Trophoblast cell (in vitro differentiated cells and primary cell): ENCODE measurements around the gene TOB1.
A peak's percentile ranks its signal among the peaks of the same experiment; 100 is the strongest.

Experiments
- DNase-seq, 2 donors: peaks; one replicate each; pipeline ENCODE4 v3.0.0-alpha.2; 2016
- H2AFZ ChIP-seq: 2 replicates; pipeline ENCODE4 v1.6.1; 2013; ENCODE audit warnings: low read length, moderate library complexity, mild to moderate bottlenecking; ENCODE audit not compliant: insufficient read depth, poor library complexity
- H2AK5ac ChIP-seq: 2 replicates; pipeline ENCODE4 v1.6.1; 2013; ENCODE audit warnings: mild to moderate bottlenecking, low read length
- H2BK120ac ChIP-seq: 2 replicates; pipeline ENCODE4 v1.6.1; 2013; ENCODE audit warnings: low read length, mild to moderate bottlenecking, moderate library complexity; ENCODE audit not compliant: insufficient read depth, poor library complexity
- H2BK12ac ChIP-seq: 2 replicates; pipeline ENCODE4 v1.6.1; 2013; ENCODE audit warnings: mild to moderate bottlenecking, low read length, moderate library complexity
- H2BK5ac ChIP-seq: 2 replicates; pipeline ENCODE4 v1.6.1; 2013; ENCODE audit warnings: low read length, low read depth, moderate library complexity, mild to moderate bottlenecking; ENCODE audit not compliant: poor library complexity
- H3K14ac ChIP-seq: 2 replicates; pipeline ENCODE4 v1.6.1; 2013; ENCODE audit warnings: mild to moderate bottlenecking, low read length
- H3K18ac ChIP-seq: 2 replicates; pipeline ENCODE4 v1.6.1; 2013; ENCODE audit warnings: mild to moderate bottlenecking, low read length
- H3K23ac ChIP-seq: 2 replicates; pipeline ENCODE4 v1.6.1; 2013; ENCODE audit warnings: low read length
- H3K27ac ChIP-seq: 2 replicates; pipeline ENCODE4 v1.5.1; 2013; ENCODE audit warnings: low read depth, mild to moderate bottlenecking, inconsistent platforms, low read length, moderate library complexity
- H3K27me3 ChIP-seq: 2 replicates; pipeline ENCODE4 v1.6.1; 2013; ENCODE audit warnings: inconsistent platforms, mild to moderate bottlenecking, low read length, moderate library complexity; ENCODE audit not compliant: insufficient read depth
- H3K36me3 ChIP-seq, 2 experiments: 1 replicate in 1 of 2; 2 replicates in 1 of 2; pipeline ENCODE4 v1.6.1; 2013; ENCODE audit warnings: low read length in 2 of 2, mild to moderate bottlenecking in 2 of 2, moderate library complexity in 1 of 2; ENCODE audit not compliant: insufficient read depth in 2 of 2, control insufficient read depth in 1 of 2
- H3K4ac ChIP-seq: 2 replicates; pipeline ENCODE4 v1.6.1; 2013; ENCODE audit warnings: low read depth, mild to moderate bottlenecking, low read length, moderate library complexity
- H3K4me1 ChIP-seq, 2 experiments: 1 replicate in 1 of 2; 2 replicates in 1 of 2; pipeline ENCODE4 v1.6.1; 2013; ENCODE audit warnings: low read length in 2 of 2, mild to moderate bottlenecking in 2 of 2, moderate library complexity in 1 of 2; ENCODE audit not compliant: insufficient read depth in 2 of 2, control insufficient read depth in 1 of 2
- H3K4me2 ChIP-seq: 2 replicates; pipeline ENCODE4 v1.6.1; 2013; ENCODE audit warnings: inconsistent platforms, mild to moderate bottlenecking, low read length, moderate library complexity
- H3K4me3 ChIP-seq: 2 replicates; pipeline ENCODE4 v1.5.1; 2013; ENCODE audit warnings: mild to moderate bottlenecking, low read depth, low read length, inconsistent platforms
- H3K79me1 ChIP-seq: one replicate; pipeline ENCODE4 v1.6.1; 2013; ENCODE audit warnings: low read length
- H3K79me2 ChIP-seq: 2 replicates; pipeline ENCODE4 v1.6.1; 2013; ENCODE audit warnings: low read length, mild to moderate bottlenecking; ENCODE audit not compliant: control insufficient read depth, insufficient read depth, poor library complexity
- H3K9ac ChIP-seq: 2 replicates; pipeline ENCODE4 v1.6.1; 2013; ENCODE audit warnings: mild to moderate bottlenecking, low read length
- H3K9me3 ChIP-seq: 2 replicates; pipeline ENCODE4 v1.6.1; 2013; ENCODE audit warnings: low read depth, mild to moderate bottlenecking, control low read depth, inconsistent platforms, low read length; ENCODE audit not compliant: insufficient read depth
- H4K12ac ChIP-seq: 2 replicates; pipeline ENCODE4 v1.6.1; 2013; ENCODE audit warnings: low read depth, mild to moderate bottlenecking, low read length, moderate library complexity
- H4K8ac ChIP-seq: 2 replicates; pipeline ENCODE4 v1.6.1; 2013; ENCODE audit warnings: low read depth, mild to moderate bottlenecking, low read length, moderate library complexity
- H4K91ac ChIP-seq: one replicate; pipeline ENCODE4 v1.6.1; 2013; ENCODE audit warnings: low read depth, mild to moderate bottlenecking, low read length, moderate library complexity
- WGBS: extraction: QIAGEN DNeasy Blood & Tissue Kit; methylation state at CpG from one replicate; pipeline ENCODE4 v1.1.7; 2013; ENCODE audit warnings: missing lambda C conversion rate; ENCODE audit not compliant: insufficient read length, insufficient coverage; ENCODE audit errors: extremely low coverage; 5-methylcytosine and 5-hydroxymethylcytosine counted together

Gene TOB1

DNA sequence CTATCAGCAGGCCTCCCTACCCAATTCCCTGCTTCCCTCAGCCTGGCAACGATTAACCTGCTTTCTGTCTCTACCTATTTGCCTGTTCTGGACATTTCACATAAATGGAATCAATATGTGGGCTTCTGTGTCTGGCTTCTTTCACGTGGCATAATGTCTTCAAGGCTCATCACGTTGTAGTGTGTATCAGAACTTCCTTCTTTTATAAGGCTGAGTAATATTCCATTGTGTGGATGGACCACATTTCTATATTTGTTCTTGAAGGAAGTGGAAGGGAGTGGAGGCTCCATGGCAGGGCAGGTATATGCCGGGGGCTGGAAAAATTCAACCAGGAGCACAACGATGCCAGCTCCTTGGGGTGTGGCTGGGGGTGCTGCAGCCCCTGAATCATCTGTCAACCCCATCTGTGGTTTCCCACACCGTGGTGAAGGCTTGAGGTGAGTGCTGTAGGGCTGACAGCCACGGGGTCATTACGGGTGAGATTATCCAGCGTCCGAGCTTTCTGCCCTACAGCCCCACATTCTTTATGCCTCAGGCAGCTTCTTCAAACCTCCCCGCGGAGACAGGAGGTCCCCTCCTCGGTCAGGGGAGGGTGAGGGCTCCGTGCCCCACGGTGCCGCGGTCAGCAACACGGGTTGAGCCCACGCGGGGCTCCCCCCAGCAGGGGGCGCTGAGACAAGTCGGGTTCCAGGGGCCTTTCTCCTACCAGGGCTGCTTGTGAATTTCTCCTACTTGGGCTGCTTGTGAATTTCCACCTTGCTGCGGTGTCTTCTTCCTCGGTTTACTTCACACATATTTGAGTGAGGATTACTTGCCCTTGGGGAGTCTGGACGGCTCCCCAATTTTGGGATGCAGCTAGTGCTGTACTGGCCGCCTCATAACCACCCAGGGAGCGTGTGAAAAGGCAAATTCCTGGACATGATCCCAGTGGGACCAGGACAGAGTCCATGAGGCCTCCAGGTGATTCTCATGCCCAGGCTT, 49.1 kb downstream of the TOB1 start:
- Histone ChIP-seq H3K4me1 (peaks cover 5 to 11% of the 10 kb centered on the region in 2 experiments), H3K79me1 (peaks cover 3% of the 10 kb centered on the region)

DNA sequence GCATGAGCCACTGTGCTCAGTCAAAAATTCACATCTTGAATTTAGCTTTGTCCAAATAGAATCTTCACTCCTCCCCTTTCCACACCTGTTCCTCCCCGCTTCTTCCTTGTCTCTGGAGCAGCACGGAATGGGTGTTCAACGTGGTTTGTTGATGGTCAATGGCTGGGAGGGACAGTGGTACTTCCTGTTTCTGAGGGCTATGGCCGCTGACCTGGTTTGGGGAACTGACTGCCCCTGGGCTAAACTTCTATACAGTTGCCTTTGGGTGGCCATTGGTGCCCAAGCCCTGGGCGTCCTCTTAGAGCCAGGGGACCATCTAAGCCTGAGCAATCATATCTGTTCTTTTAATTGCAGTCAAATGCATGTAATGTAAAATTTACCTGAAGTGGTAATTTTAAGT, 49.9 kb downstream of the TOB1 start:
- Histone ChIP-seq H3K9me3 (no peaks in the 10 kb centered on the region), H3K23ac (no peak overlapping the region), H3K27me3 (no peaks in the 10 kb centered on the region), H3K36me3 (no peaks in the 10 kb centered on the region), H3K4ac (no peak overlapping the region), H3K79me2 (no peaks in the 10 kb centered on the region), H2AK5ac (no peak overlapping the region), H3K4me1 (peaks cover 5 to 11% of the 10 kb centered on the region in 2 experiments), H2AFZ (no peak overlapping the region), H4K8ac (no peak overlapping the region), H3K27ac (no peak overlapping the region), H3K79me1 (peaks cover 3% of the 10 kb centered on the region), H4K12ac (no peak overlapping the region), H3K9ac (no peak overlapping the region), H4K91ac (no peak overlapping the region), H2BK120ac (no peak overlapping the region), H3K4me2 (no peak overlapping the region), H3K18ac (no peak overlapping the region), H2BK5ac (no peak overlapping the region), H2BK12ac (no peak overlapping the region), H3K14ac (no peak overlapping the region), H3K4me3 (no peak overlapping the region)
- DNase-seq = no peak
- WGBS = no CpG with 5 or more reads among the region's 5 CpGs

More for the DNA sequence above, 49.1 kb downstream of the TOB1 start:
- no peak overlapping the region for H4K12ac ChIP-seq
- H2BK120ac ChIP-seq = peak overlapping the region; percentile 30
- H3K4ac ChIP-seq = no peak overlapping the region
- peak overlapping the region; percentile 25 for H2BK12ac ChIP-seq
- H3K14ac ChIP-seq = no peak overlapping the region
- H3K36me3 ChIP-seq = no peaks in the 10 kb centered on the region
- no peaks in the 10 kb centered on the region for H3K27me3 ChIP-seq
- H3K9me3 ChIP-seq = no peaks in the 10 kb centered on the region
- no peak overlapping the region for H3K4me3 ChIP-seq
- no peak overlapping the region for H3K9ac ChIP-seq
- H4K91ac ChIP-seq = peak overlapping the region; percentile 25
- no peak overlapping the region for H2BK5ac ChIP-seq
- H3K18ac ChIP-seq = no peak overlapping the region
- no peaks in the 10 kb centered on the region for H3K79me2 ChIP-seq
- no peak overlapping the region for H2AK5ac ChIP-seq
- H3K4me2 ChIP-seq = peak overlapping the region; percentile 43
- no peak overlapping the region for H2AFZ ChIP-seq
- H4K8ac ChIP-seq = no peak overlapping the region
- H3K23ac ChIP-seq = no peak overlapping the region
- WGBS = no CpG with 5 or more reads among the region's 27 CpGs
- H3K27ac ChIP-seq = no peak overlapping the region
- peak in 1 of 2 donors; percentile 30 for DNase-seq

DNA sequence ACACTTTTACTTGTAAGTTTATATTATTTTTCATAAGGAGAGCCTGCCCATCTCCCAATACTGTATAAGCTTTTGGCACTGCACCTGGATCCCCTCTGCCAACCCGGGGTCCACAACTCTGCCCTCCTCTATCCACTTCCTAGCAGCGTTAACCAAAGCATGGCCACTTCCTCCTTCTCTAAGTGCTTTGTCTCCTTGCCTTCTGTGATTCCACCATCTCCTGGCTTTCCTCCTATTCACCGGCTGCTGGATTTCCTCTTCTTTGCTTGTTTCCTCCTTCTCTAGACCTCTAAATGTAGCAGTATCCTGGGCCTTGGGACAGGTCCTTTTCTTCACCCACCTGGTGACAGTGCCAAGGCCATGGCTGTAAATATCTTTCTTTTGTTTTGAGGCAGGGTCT, 50.8 kb downstream of the TOB1 start:
- Histone ChIP-seq H3K27ac (no peak overlapping the region), H4K91ac (no peak overlapping the region), H3K14ac (no peak overlapping the region), H3K36me3 (no peaks in the 10 kb centered on the region), H2AFZ (no peak overlapping the region), H3K4me1 (peaks cover 5 to 11% of the 10 kb centered on the region in 2 experiments), H3K9me3 (no peaks in the 10 kb centered on the region), H3K9ac (no peak overlapping the region), H3K4ac (no peak overlapping the region), H4K8ac (no peak overlapping the region), H2BK120ac (no peak overlapping the region), H3K23ac (no peak overlapping the region), H2BK12ac (no peak overlapping the region), H3K27me3 (no peaks in the 10 kb centered on the region), H4K12ac (no peak overlapping the region), H3K4me2 (no peak overlapping the region), H3K18ac (no peak overlapping the region), H2AK5ac (no peak overlapping the region), H3K4me3 (no peak overlapping the region), H2BK5ac (no peak overlapping the region), H3K79me2 (no peaks in the 10 kb centered on the region), H3K79me1 (peaks cover 3% of the 10 kb centered on the region)
- no peak for DNase-seq
- WGBS = no CpG with 5 or more reads among the region's 3 CpGs

DNA sequence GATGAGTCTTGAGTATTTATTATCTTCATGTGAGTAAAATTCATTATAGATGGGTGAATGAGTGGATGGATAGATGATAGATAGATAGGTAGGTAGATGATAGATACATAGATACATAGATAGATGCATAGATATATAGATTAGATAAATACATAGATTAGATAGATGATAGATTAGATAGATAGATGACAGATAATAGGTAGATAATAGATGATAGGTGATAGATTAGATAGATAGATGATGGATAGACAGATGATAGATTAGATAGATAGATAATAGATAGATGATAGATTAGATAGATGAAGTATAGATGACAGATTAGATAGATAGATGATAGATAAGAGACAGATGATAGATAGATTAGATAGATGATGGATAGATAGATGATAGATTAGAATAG, 52.6 kb downstream of the TOB1 start:
- no peak for DNase-seq
- H4K12ac ChIP-seq = no peak overlapping the region
- H4K91ac ChIP-seq = no peak overlapping the region

More for the DNA sequence above, 52.6 kb downstream of the TOB1 start:
- Histone ChIP-seq H3K18ac (no peak overlapping the region), H3K9ac (no peak overlapping the region), H3K27ac (no peak overlapping the region), H3K4me3 (no peak overlapping the region), H3K79me2 (no peaks in the 10 kb centered on the region), H3K23ac (no peak overlapping the region), H3K4ac (no peak overlapping the region), H2AFZ (no peak overlapping the region), H3K14ac (no peak overlapping the region), H2BK5ac (no peak overlapping the region), H2BK120ac (no peak overlapping the region), H4K8ac (no peak overlapping the region), H3K79me1 (peaks cover 3% of the 10 kb centered on the region), H2AK5ac (no peak overlapping the region), H3K9me3 (no peaks in the 10 kb centered on the region), H3K27me3 (no peaks in the 10 kb centered on the region), H2BK12ac (no peak overlapping the region), H3K4me1 (peaks cover 3 to 11% of the 10 kb centered on the region in 2 experiments), H3K36me3 (no peaks in the 10 kb centered on the region), H3K4me2 (no peak overlapping the region)
